ENCODE data around the gene PLAGL2.
"Not testable (repeated sequence)": the region's sequence is repeated elsewhere in the genome, so short reads cannot be mapped to it uniquely, and the experiment has no call there.

PLAGL2 gene

GRCh38 chr20:32207626-32208498, at the start of gene PLAGL2, which contains the start of gene POFUT1:
PLAGL2 (minus strand) TSS chr20:32207743; CDS start chr20:32202178, 5,565 bp downstream.
POFUT1 (plus strand) TSS chr20:32207880; CDS start chr20:32207942, 62 bp downstream.
- peak; percentile 78 for DNase-seq

GRCh38 chr20:32252189-32252588, 44.6 kb upstream of the PLAGL2 start:
- no peak for DNase-seq

- DNase-seq: no peak
Measured at GRCh38 chr20:32251470-32251869, 43.9 kb upstream of the PLAGL2 start.

GRCh38 chr20:32249030-32249738, 41.6 kb upstream of the PLAGL2 start:
- no peak for DNase-seq

- no peak for DNase-seq
Measured at GRCh38 chr20:32248043-32248442, 40.5 kb upstream of the PLAGL2 start.

- DNase-seq: not testable (repeated sequence)
Measured at GRCh38 chr20:32246208-32246607, 38.7 kb upstream of the PLAGL2 start.

GRCh38 chr20:32244959-32245358, 37.4 kb upstream of the PLAGL2 start:
- DNase-seq: no peak

GRCh38 chr20:32244150-32244823, 36.7 kb upstream of the PLAGL2 start:
- DNase-seq: no peak

- no peak for DNase-seq
Measured at GRCh38 chr20:32241807-32242206, 34.3 kb upstream of the PLAGL2 start.

- DNase-seq: no peak
Measured at GRCh38 chr20:32240205-32240604, 32.7 kb upstream of the PLAGL2 start.

- no peak for DNase-seq
Measured at GRCh38 chr20:32238483-32239425, 31.2 kb upstream of the PLAGL2 start.

- no peak for DNase-seq
Measured at GRCh38 chr20:32237419-32237818, 29.9 kb upstream of the PLAGL2 start.

GRCh38 chr20:32236819-32237218, 29.3 kb upstream of the PLAGL2 start:
- DNase-seq: no peak

GRCh38 chr20:32236048-32236533, 28.5 kb upstream of the PLAGL2 start:
- DNase-seq: no peak

GRCh38 chr20:32235331-32236047, 27.9 kb upstream of the PLAGL2 start:
- DNase-seq: no peak

GRCh38 chr20:32234135-32234808, 26.7 kb upstream of the PLAGL2 start:
- no peak for DNase-seq

GRCh38 chr20:32233286-32233685, 25.7 kb upstream of the PLAGL2 start:
- no peak for DNase-seq

GRCh38 chr20:32232326-32232886, 24.9 kb upstream of the PLAGL2 start:
- no peak for DNase-seq

- no peak for DNase-seq
Measured at GRCh38 chr20:32231847-32232246, 24.3 kb upstream of the PLAGL2 start.

GRCh38 chr20:32231245-32231644, 23.7 kb upstream of the PLAGL2 start:
- no peak for DNase-seq

Data from NCI-H1092 treated with DMSO at 0.1 percent for 48 hours (cell line).